Measurements from ENCODE around the gene SNAP29.
"Not testable (repeated sequence)": the region's sequence is repeated elsewhere in the genome, so short reads cannot be mapped to it uniquely, and the experiment has no call there.

The SNAP29 gene

DNA sequence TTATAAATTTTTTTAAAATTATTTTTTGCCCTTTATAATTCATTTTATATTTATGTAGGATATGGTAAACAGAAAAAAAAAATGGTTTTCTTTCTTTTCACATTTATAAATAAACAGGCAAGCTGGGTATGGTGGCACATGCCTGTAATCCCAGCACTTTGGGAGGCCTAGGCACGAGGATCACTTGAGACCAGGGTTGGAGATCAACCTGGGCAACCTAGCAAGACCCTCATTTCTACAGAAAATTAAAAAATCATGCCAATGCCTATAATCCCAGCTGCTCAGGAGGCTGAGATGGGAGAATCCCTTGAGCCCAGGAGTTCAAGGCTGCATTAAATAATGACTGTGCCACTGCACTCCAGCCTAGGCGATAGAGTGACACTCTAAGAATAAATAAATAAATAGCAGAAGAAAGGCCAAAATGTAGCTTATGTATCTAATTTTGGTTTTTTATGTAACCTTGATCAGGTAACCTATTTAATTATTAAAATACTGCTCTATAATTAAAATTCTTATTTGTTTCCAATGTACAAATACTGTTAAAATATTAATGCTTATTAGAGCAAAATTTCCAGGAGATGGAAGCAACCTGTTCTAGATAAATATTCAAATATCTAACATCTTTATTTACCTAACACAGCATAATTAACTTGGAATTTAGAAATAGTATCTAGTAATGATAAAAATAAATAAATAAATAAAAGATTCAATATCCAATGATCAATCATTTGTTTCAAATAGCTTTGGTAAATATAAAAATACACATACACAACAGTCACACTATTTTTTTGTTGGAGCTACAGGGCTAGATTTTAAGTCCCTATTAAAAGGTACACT lies 21.6 kb upstream of the SNAP29 start:
- DNase-seq = no peak

- DNase-seq = not testable (repeated sequence)
Observed at GRCh38 chr22:20839354-20839753, 19.5 kb upstream of the SNAP29 start.

DNA sequence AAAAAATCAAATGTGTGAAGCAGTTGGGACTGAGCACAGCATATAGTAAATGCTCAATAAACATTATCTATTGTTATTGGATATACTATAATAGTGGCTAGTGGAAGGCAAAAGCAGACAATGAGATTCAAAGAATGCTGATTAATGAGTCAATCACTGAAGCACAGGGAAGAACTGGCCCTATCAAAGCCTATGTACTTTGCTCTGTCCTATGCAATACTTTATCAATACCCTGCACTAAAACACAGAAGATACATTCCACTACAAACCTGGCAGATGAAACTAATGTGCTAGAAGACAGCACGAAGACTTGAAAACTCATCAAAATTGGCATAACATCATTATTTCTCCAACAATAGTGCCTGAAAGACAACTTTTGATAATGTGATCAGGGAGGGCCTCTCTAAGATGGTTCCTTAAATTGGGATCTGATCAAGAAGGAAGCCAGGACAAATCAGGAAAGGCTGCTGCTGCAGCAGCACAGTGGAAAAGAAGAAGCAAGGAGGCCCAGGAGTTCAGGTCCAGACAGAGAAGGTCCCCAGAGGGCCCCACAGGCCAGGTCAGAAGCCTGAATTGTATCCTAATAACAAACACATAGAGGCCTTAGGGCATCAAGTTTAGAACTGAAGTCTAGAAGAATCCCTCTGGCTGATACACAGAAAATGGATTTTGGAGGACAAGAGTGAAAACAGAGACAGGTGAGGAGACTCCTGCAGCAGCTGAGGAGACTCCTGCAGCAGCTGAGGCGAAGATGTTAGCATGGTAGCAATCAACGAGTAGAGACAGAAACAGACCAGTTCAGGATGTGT lies 18.8 kb upstream of the SNAP29 start:
- no peak for DNase-seq

DNA sequence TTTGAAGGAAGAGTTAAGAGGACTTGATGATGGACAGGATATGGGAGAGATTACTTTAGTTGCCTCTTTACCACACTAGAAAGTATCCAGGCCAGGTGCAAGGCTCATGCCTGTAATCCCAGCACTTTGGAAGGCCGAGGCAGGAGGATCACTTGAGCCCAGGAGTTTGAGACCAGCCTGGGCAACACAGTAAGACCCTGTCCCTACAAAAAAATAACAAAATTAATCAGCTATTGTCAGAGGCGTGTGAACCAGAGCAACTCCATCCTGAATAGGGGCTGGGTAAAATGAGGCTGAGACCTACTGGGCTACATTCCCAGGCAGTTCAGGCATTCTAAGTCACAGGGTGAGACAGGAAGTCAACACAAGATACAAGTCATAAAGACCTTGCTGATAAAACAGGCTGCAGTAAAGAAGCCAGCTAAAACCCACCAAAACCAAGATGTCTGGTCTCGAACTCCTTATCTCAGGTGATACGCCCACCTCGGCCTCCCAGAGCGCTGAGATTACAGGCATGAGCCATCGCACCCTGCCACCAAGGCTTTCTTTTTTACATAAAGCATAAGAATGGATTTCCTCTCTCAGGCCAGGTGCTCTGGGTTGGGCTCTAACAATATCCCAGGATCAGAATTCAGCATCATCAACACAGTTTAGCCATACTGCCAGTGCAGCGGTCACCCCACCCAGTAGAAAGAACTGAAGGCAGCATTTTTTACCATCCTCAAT lies 18.0 kb upstream of the SNAP29 start:
- no peak for DNase-seq

- no peak for DNase-seq
Observed at GRCh38 chr22:20843501-20843900, 15.3 kb upstream of the SNAP29 start.

DNA sequence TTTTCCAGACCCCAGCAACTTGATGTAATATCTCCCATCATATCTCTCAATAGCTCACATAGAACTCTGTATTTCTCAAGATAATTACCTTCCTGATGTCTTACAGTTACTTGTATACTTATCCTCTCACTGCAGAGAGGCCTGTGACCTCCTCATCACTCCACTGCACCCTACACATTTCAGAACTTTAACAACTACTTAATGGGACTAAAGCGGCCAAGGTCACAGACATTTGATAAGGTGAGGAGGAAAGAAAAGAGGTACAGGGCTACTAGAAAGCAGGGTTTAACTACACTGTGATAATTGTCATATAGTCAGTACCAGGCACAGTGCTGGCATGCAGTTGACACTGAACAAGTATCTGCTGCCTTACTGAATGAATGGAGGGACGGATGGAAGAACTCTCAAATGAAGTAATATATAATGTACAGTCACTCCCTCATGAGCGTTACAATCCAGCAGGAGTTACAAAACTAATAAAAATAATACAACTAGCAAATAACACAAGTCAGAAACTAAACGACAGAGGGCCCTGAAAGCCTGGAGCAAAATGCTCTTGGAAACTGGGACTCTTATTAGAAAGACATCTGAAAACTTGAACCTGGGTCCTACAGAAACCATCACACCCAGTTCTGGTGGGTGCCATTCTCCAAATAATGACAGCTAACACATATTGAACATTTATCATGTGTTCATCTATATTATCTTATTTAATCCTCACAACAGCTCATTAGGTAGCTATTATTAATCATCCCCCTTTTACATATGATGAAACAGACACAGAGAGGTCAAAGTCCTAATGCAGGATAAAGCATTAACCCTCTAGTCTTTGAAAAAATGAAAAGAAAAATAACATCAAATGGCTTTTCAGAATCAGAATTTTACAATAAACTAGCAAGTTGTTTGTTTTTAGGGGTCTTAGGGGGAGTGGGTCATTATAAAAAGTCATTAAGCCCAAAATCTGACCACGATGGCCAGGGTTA lies 14.5 kb upstream of the SNAP29 start:
- DNase-seq = no peak

- no peak for DNase-seq
Observed at GRCh38 chr22:20847318-20847822, 11.4 kb upstream of the SNAP29 start.

GRCh38 chr22:20852076-20852475 lies 6.7 kb upstream of the SNAP29 start:
- DNase-seq = no peak

DNA sequence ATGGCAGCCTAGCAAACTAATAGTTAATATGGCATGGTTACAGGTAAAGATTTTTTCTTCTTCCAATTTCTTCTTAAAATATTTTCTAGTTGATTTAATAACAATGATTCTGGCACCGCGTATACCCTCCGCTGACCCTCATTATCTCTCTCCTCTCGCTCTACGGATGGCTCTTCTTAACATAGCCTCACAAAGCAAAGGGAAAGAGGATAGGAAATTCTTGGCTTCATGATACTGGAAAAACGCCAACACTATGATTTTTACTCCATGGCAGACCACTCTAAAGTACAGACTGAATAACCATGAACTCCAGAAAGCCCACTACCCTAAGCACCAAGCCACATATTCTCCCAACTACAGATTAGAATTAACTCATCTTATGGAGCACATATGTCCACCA lies 6.3 kb upstream of the SNAP29 start:
- no peak for DNase-seq

GRCh38 chr22:20853236-20853660 lies 5.6 kb upstream of the SNAP29 start:
- DNase-seq = no peak

DNA sequence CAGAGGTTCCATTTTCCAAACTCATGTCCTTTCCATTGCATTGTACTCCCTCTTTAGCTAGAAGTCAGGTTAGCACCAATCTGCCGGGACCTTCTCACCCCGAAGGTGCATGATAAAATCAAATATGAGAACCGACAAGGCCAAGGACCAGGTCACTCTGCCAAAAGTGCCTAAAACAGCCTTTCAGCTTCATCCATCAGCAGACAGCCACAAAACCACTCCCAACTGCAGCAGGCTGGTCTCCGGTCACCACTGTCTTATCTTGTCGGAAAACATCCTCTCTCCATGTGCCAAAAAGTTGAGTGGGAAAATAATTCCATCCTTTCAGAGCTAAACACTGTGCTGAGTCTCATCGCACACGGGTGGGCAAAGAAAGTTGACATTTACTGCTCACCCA lies 1.6 kb upstream of the SNAP29 start:
- DNase-seq = no peak

DNA sequence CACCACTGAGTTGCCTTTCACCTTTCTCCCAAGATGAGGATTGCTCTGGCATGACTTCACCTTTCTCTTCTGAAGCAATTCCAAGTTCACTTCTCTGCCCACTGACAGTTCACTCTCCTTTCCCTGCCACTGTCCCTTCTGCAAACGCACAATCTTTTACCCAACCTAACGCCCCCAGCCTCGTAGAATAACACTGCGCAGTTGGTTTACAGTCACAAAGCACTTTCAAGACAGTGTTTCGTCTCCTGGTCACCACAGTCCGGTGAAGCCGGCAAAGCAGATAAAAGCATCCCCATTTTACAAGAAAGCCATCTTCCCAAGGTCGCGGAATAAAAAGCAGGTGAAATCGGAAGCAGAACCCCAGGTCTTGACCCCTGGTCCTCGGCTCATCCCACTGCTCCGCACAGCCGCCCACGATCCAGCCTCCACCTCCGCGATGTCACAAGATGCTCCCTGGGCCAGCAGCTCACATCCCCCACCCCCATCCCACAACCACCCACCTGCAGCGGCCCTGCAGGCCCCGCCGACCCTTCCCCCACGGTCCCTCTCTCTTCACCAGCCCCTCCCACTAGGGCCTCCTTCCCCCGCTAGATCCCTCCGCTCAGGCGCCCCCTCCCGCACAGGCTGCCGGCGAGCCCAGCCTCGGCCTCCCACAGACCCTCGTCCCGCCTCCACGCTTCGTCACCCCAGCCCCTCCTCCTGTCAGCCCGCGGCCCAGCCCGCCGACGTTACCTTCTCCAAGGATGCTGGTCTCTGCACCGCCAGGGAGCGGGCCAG lies 781 bp upstream of the SNAP29 start:
- DNase-seq = peak; percentile 80

DNA sequence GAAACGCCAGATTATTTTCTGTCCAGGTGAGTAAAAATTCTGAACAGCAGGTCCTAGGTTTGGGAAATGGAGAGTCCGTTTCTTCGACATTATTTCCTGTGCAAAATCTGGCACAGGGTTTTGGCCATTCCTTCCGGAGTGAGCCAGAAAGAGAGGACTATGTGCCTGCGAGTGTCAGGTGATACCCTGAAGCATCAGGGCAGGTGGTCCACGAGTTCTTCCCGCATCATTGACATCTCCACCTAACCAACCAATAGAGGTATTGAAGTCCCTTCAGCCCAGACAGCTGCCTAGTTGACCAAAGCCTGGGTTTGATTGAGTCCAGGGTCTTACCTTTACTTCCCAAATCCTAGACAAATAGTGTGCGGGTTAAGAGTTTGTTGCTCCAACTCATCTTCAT lies 808 bp downstream of the SNAP29 start:
- no peak for DNase-seq

DNA sequence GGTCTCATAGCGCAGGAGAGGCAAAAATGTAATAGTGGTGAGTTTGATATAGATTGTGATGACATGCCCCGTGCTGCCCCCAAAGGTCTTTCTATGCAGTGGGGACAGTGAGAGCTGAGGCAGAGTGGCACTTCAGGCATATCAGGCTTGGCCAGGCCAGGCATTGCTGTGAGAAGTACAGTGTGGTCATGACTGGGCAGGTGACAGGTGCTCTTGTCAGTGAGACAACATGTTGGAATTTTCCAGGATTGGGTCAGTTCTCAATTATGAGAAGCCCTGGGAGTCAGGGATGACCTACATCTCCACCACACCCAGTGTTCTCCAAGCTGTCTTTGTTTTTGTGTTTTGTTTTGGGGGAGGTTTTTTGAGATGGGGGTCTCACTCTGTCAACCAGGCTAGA lies 3.7 kb downstream of the SNAP29 start:
- no peak for DNase-seq

DNA sequence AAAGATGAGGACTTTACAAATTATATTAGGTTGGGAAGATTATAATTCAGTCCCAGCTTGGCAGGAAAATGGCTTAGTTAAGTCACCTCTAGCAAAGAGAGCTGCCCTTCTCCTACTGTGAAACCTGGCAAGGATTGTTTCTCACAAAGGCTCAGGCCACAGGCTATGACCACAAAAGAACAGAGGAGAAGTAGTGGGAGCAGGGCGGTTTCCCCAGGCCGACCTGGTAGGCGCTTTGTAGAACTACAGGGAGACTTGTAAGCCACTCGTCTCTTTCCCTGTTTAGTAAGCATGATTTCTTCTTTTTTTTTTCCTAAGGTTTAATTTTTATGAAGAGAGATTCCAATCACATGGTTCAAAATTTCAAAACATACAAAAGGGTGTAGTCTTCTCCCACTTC lies 4.6 kb downstream of the SNAP29 start:
- DNase-seq = no peak

- DNase-seq = no peak
Observed at GRCh38 chr22:20864186-20864908, 5.5 kb downstream of the SNAP29 start.

DNA sequence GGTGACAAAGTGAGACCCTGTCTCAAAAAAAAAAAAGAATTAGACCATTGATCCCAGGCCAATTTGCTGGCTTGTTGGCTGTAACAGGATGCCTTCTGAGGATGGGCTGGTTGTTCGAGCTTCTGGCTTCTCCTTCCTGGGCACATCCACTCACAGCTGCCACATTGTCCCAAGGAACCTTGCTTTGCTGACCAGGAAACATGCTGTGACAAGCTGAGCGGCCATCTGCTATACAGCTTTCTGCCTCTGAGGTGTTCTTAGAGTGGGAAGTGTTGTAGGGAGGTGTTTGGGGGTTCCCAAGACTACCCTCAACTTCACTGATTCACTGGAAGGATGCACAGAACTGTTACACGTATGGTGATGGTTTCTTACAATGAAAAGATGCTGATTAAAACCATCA lies 6.5 kb downstream of the SNAP29 start:
- no peak for DNase-seq

GRCh38 chr22:20865875-20866445 lies 7.2 kb downstream of the SNAP29 start:
- no peak for DNase-seq

- no peak for DNase-seq
Observed at GRCh38 chr22:20866736-20867135, 7.9 kb downstream of the SNAP29 start.
